OCI-LY1 (cell line): ENCODE results near the gene EMC7.

Source experiments
- H2AFZ ChIP-seq: fragments of 200-600 bp; sonication (generic), shearing (Covaris generic); 2 replicates; pipeline ENCODE4 v1.6.0; 2014; ENCODE audit warnings: antibody characterized with exemption, mild to moderate bottlenecking, low read length
- H3F3A ChIP-seq: fragments of 200-600 bp; sonication (generic), shearing (Covaris generic); 2 replicates; pipeline ENCODE4 v1.6.0; 2014; ENCODE audit warnings: mild to moderate bottlenecking, antibody characterized with exemption, low read length, moderate library complexity; ENCODE audit not compliant: insufficient read depth
- H3K27ac ChIP-seq: fragments of 200-600 bp; sonication (generic); 2 replicates; pipeline ENCODE4 v1.5.1; 2014; ENCODE audit warnings: low read length, mixed run types, mild to moderate bottlenecking, low read depth; ENCODE audit not compliant: poor library complexity, severe bottlenecking
- H3K27me3 ChIP-seq: fragments of 200-600 bp; sonication (generic); 2 replicates; pipeline ENCODE4 v1.6.0; 2014; ENCODE audit warnings: antibody characterized with exemption, mild to moderate bottlenecking, low read length, moderate library complexity; ENCODE audit not compliant: insufficient read depth
- H3K36me3 ChIP-seq: fragments of 200-600 bp; sonication (generic); 2 replicates; pipeline ENCODE4 v1.6.1; 2014; ENCODE audit warnings: mild to moderate bottlenecking, antibody characterized with exemption, low read length, moderate library complexity, mixed read lengths; ENCODE audit not compliant: insufficient read depth
- H3K4me1 ChIP-seq: fragments of 200-600 bp; sonication (generic); 2 replicates; pipeline ENCODE4 v1.5.1; 2014; ENCODE audit warnings: mild to moderate bottlenecking, low read length, moderate library complexity; ENCODE audit not compliant: insufficient read depth, severe bottlenecking
- H3K4me2 ChIP-seq: fragments of 200-600 bp; sonication (generic), shearing (Covaris generic); 2 replicates; pipeline ENCODE4 v1.6.1; 2014; ENCODE audit warnings: low read length
- H3K4me3 ChIP-seq: fragments of 200-600 bp; sonication (generic); 2 replicates; pipeline ENCODE4 v1.5.1; 2014; ENCODE audit warnings: low read length, low read depth, mild to moderate bottlenecking, mixed read lengths; ENCODE audit not compliant: poor library complexity, severe bottlenecking
- H3K79me2 ChIP-seq: fragments of 200-600 bp; shearing (Covaris generic); 2 replicates; pipeline ENCODE4 v1.6.1; 2016; ENCODE audit warnings: mixed run types, low read length, mixed read lengths; ENCODE audit not compliant: insufficient read depth
- H3K9ac ChIP-seq: fragments of 200-600 bp; sonication (generic), shearing (Covaris generic); 2 replicates; pipeline ENCODE4 v1.6.1; 2014; ENCODE audit warnings: mild to moderate bottlenecking, low read length, mixed read lengths
- H3K9me2 ChIP-seq: fragments of 200-600 bp; sonication (generic), shearing (Covaris generic); 2 replicates; pipeline ENCODE4 v1.6.1; 2014; ENCODE audit warnings: low read depth, mild to moderate bottlenecking, low read length, mixed read lengths
- H3K9me3 ChIP-seq: fragments of 200-600 bp; shearing (Covaris generic); 2 replicates; pipeline ENCODE4 v1.6.1; 2014; ENCODE audit warnings: low read length, mixed read lengths
- H4K20me1 ChIP-seq: fragments of 200-600 bp; sonication (generic), shearing (Covaris generic); 2 replicates; pipeline ENCODE4 v1.6.0; 2016; ENCODE audit warnings: mild to moderate bottlenecking, low read length; ENCODE audit not compliant: insufficient read depth
- CTCF ChIP-seq: fragments of 200-600 bp; sonication (generic), shearing (Covaris generic); IDR thresholded peaks from 2 replicates; pipeline ENCODE4 v1.5.1; 2017; ENCODE audit warnings: mild to moderate bottlenecking, antibody characterized with exemption, low read length, moderate library complexity, mixed read lengths
- EZH2 ChIP-seq: fragments of 200-600 bp; sonication (generic), shearing (Covaris generic); IDR thresholded peaks from 2 replicates; pipeline ENCODE4 v1.8.0; 2017; ENCODE audit warnings: borderline replicate concordance, mixed run types, mild to moderate bottlenecking, antibody characterized with exemption, low read length, moderate library complexity, mixed read lengths

EMC7 gene

GRCh38 chr15:34043391-34043790 is 58.3 kb downstream of the EMC7 start:
- Histone ChIP-seq H3K9me3 (no peaks in the 10 kb centered on the region), H2AFZ (no peak overlapping the region), H3K4me3 (no peak overlapping the region), H3K27me3 (no peaks in the 10 kb centered on the region), H3K4me2 (no peak overlapping the region), H3K9me2 (no peaks in the 10 kb centered on the region), H3F3A (no peaks in the 10 kb centered on the region), H3K79me2 (no peaks in the 10 kb centered on the region), H3K36me3 (no peaks in the 10 kb centered on the region), H3K9ac (no peak overlapping the region), H3K4me1 (peaks cover 10% of the 10 kb centered on the region), H3K27ac (no peak overlapping the region), H4K20me1 (no peaks in the 10 kb centered on the region)
- TF ChIP-seq EZH2, result no peak
- TF ChIP-seq CTCF, result no peak

- Histone ChIP-seq H3F3A (no peaks in the 10 kb centered on the region), H3K9me3 (no peaks in the 10 kb centered on the region), H3K4me3 (peak overlapping the region; percentile 79), H3K27ac (no peak overlapping the region), H3K9me2 (no peaks in the 10 kb centered on the region), H3K4me1 (peaks cover 18% of the 10 kb centered on the region), H3K79me2 (no peaks in the 10 kb centered on the region), H3K9ac (no peak overlapping the region; the same call in 1 of the 2 replicates), H2AFZ (no peak overlapping the region), H3K27me3 (no peaks in the 10 kb centered on the region), H3K36me3 (no peaks in the 10 kb centered on the region), H3K4me2 (peak overlapping the region; percentile 55), H4K20me1 (no peaks in the 10 kb centered on the region)
- TF ChIP-seq EZH2 (no peak), CTCF (no peak)
These were observed 61.9 kb downstream of the EMC7 start for GRCh38 chr15:34039790-34040113.

GRCh38 chr15:34038871-34039789 is 62.5 kb downstream of the EMC7 start, which contains the start of gene AVEN:
Gene AVEN (minus strand): TSS chr15:34039204. CDS start chr15:34039046, 158 bp downstream.
- no peaks in the 10 kb centered on the region for H3K9me3 ChIP-seq
- no peak within 1 kb of the TSS for H3K27ac ChIP-seq
- TF ChIP-seq CTCF, result no peak
- TF ChIP-seq EZH2, result no peak
- H3K79me2 ChIP-seq, result no peaks in the 10 kb centered on the region
- H3K4me3 ChIP-seq, result peak within 1 kb of the TSS; percentile 79
- no peaks in the 10 kb centered on the region for H3K27me3 ChIP-seq
- H3K4me1 ChIP-seq, result peaks cover 18% of the 10 kb centered on the region
- no peaks in the 10 kb centered on the region for H3F3A ChIP-seq
- H3K9me2 ChIP-seq, result no peaks in the 10 kb centered on the region
- H2AFZ ChIP-seq, result peak within 1 kb of the TSS; percentile 28; the same call in 1 of the 2 replicates
- H3K4me2 ChIP-seq, result peak within 1 kb of the TSS; percentile 81
- H3K36me3 ChIP-seq, result no peaks in the 10 kb centered on the region
- peak within 1 kb of the TSS; percentile 81 for H3K9ac ChIP-seq
- H4K20me1 ChIP-seq, result no peaks in the 10 kb centered on the region
